GM21619 (cell line): ENCODE data around the gene EPB41L3.
"Not testable (repeated sequence)": the region's sequence is repeated elsewhere in the genome, so short reads cannot be mapped to it uniquely, and the experiment has no call there.

Experiments
- ATAC-seq: cut with Tn5 transposase; IDR thresholded peaks from one replicate; pipeline ENCODE4 v1.9.1; 2021; ENCODE audit not compliant: unreplicated experiment

EPB41L3 gene

GRCh38 chr18:5532066-5532465 lies 11.7 kb downstream of the EPB41L3 start:
- ATAC-seq: no peak

GRCh38 chr18:5530629-5531178 lies 13.1 kb downstream of the EPB41L3 start:
- no peak for ATAC-seq

GRCh38 chr18:5529471-5529870 lies 14.3 kb downstream of the EPB41L3 start:
- ATAC-seq: no peak

- no peak for ATAC-seq
These were observed 16.2 kb downstream of the EPB41L3 start for GRCh38 chr18:5527603-5528002.

- ATAC-seq: no peak
These were observed 19.1 kb downstream of the EPB41L3 start for GRCh38 chr18:5524660-5525059.

GRCh38 chr18:5521000-5521399 lies 22.8 kb downstream of the EPB41L3 start:
- no peak for ATAC-seq

GRCh38 chr18:5520464-5520863 lies 23.3 kb downstream of the EPB41L3 start:
- no peak for ATAC-seq

- ATAC-seq: no peak
These were observed 24.1 kb downstream of the EPB41L3 start for GRCh38 chr18:5519448-5520298.

- no peak for ATAC-seq
These were observed 24.9 kb downstream of the EPB41L3 start for GRCh38 chr18:5518899-5519371.

- ATAC-seq: no peak
These were observed 25.5 kb downstream of the EPB41L3 start for GRCh38 chr18:5518179-5518770.

- ATAC-seq: no peak
These were observed 27.0 kb downstream of the EPB41L3 start for GRCh38 chr18:5516841-5517240.

GRCh38 chr18:5515011-5515784 lies 28.6 kb downstream of the EPB41L3 start:
- ATAC-seq: no peak

GRCh38 chr18:5513947-5514346 lies 29.9 kb downstream of the EPB41L3 start:
- ATAC-seq: no peak

- no peak for ATAC-seq
These were observed 31.6 kb downstream of the EPB41L3 start for GRCh38 chr18:5512176-5512575.

GRCh38 chr18:5511541-5511940 lies 32.3 kb downstream of the EPB41L3 start:
- ATAC-seq: not testable (repeated sequence)

GRCh38 chr18:5510135-5510846 lies 33.5 kb downstream of the EPB41L3 start:
- no peak for ATAC-seq

GRCh38 chr18:5508821-5509220 lies 35.0 kb downstream of the EPB41L3 start:
- no peak for ATAC-seq

GRCh38 chr18:5507756-5508155 lies 36.0 kb downstream of the EPB41L3 start:
- no peak for ATAC-seq

- ATAC-seq: no peak
These were observed 37.6 kb downstream of the EPB41L3 start for GRCh38 chr18:5506174-5506573.

GRCh38 chr18:5503740-5504139 lies 40.1 kb downstream of the EPB41L3 start:
- ATAC-seq: no peak
